ENCODE results near the gene ADGRB3. TPM values are rescaled to one million over a fixed set of nuclear protein-coding genes. Genes with fewer than 3 reads are reported as not detected.

The ADGRB3 gene
- total RNA-seq, 1 donor from 2014 or later: 1.8 TPM

GRCh38 chr6:68695838-68696237 is 60.8 kb downstream of the ADGRB3 start:
- Mint-ChIP-seq H3K9me3 (ENCODE audit: low read depth) (no peaks in the 10 kb centered on the region), H3K4me3 (ENCODE audit: low read depth) (no peak overlapping the region), H3K36me3 (ENCODE audit: insufficient read depth) (no peaks in the 10 kb centered on the region), H3K4me1 (ENCODE audit: low read depth) (peaks cover 11% of the 10 kb centered on the region), H3K27me3 (no peaks in the 10 kb centered on the region), H3K27ac (no peak overlapping the region)
- no peak for TF ChIP-seq CTCF (IDR thresholded peaks at IDR 0.05; ENCODE audit: unreplicated experiment)
- DNase-seq (ENCODE audit: low spot score, unreplicated experiment): no peak

- peaks cover 21% of the 10 kb centered on the region for H3K4me1 Mint-ChIP-seq (ENCODE audit: low read depth)
- no peak overlapping the region for H3K27ac Mint-ChIP-seq
- no peak for TF ChIP-seq CTCF (IDR thresholded peaks at IDR 0.05; ENCODE audit: unreplicated experiment)
- DNase-seq (ENCODE audit: low spot score, unreplicated experiment): no peak
- no peaks in the 10 kb centered on the region for H3K36me3 Mint-ChIP-seq (ENCODE audit: insufficient read depth)
- H3K9me3 Mint-ChIP-seq (ENCODE audit: low read depth): no peaks in the 10 kb centered on the region
- H3K4me3 Mint-ChIP-seq (ENCODE audit: low read depth): no peak overlapping the region
- no peaks in the 10 kb centered on the region for H3K27me3 Mint-ChIP-seq
These were observed 62.3 kb downstream of the ADGRB3 start for GRCh38 chr6:68697394-68697793.

GRCh38 chr6:68701159-68701558 is 66.1 kb downstream of the ADGRB3 start:
- Mint-ChIP-seq H3K4me1 (ENCODE audit: low read depth) (peaks cover 23% of the 10 kb centered on the region), H3K36me3 (ENCODE audit: insufficient read depth) (no peaks in the 10 kb centered on the region), H3K9me3 (ENCODE audit: low read depth) (no peaks in the 10 kb centered on the region), H3K4me3 (ENCODE audit: low read depth) (no peak overlapping the region), H3K27me3 (peaks cover 7% of the 10 kb centered on the region), H3K27ac (peak overlapping the region; percentile 0)
- TF ChIP-seq CTCF (IDR thresholded peaks at IDR 0.05; ENCODE audit: unreplicated experiment): no peak
- DNase-seq (ENCODE audit: low spot score, unreplicated experiment): no peak

- no peak overlapping the region for H3K27ac Mint-ChIP-seq
These were observed 69.4 kb downstream of the ADGRB3 start for GRCh38 chr6:68704485-68704884.

GRCh38 chr6:68709091-68709490 is 74.0 kb downstream of the ADGRB3 start:
- TF ChIP-seq CTCF (IDR thresholded peaks at IDR 0.05; ENCODE audit: unreplicated experiment): no peak
- Mint-ChIP-seq H3K4me3 (ENCODE audit: low read depth) (no peak overlapping the region), H3K9me3 (ENCODE audit: low read depth) (no peaks in the 10 kb centered on the region), H3K27me3 (peaks cover 17% of the 10 kb centered on the region), H3K36me3 (ENCODE audit: insufficient read depth) (no peaks in the 10 kb centered on the region), H3K4me1 (ENCODE audit: low read depth) (peaks cover 5% of the 10 kb centered on the region), H3K27ac (no peak overlapping the region)
- DNase-seq (ENCODE audit: low spot score, unreplicated experiment): no peak

More at GRCh38 chr6:68704485-68704884, 69.4 kb downstream of the ADGRB3 start:
- Mint-ChIP-seq H3K4me3 (ENCODE audit: low read depth) (no peak overlapping the region), H3K27me3 (peaks cover 7% of the 10 kb centered on the region), H3K9me3 (ENCODE audit: low read depth) (no peaks in the 10 kb centered on the region), H3K4me1 (ENCODE audit: low read depth) (peaks cover 19% of the 10 kb centered on the region), H3K36me3 (ENCODE audit: insufficient read depth) (no peaks in the 10 kb centered on the region)
- TF ChIP-seq CTCF (IDR thresholded peaks at IDR 0.05; ENCODE audit: unreplicated experiment): no peak
- no peak for DNase-seq (ENCODE audit: low spot score, unreplicated experiment)
